ENCODE measurements around the gene CACNA1C.

CACNA1C gene

DNA sequence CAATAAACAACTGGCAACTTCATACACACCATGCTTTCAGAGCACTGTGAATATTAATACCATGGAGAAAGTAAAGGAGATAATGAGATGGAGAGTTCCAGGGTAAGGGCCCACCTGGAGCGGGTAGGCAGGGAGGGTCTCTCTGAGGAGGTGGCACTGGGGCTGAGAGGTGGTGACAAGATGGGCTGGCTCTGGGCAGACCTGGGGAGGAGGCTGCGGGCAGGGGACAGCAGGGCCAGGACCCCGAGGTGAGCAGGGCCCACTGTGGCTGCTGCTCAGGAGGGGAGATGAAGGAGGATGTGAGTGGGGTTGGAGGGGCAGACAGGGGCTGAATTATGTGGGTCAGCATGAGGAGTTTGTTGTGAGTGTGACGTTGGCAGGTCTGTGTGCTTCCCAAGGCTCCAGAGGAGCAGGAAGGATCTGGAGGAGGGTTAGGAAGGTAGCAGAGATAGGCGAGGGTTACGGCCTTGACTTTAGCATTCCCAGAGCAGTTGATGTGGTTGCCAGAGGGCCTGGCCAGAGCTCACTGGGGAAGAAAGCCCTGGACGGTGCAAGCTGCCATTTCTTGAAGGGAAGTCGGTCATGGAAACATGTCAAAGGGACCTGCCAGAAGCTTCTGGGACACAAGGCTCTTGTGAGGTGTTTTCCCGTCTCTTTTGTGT, 88.2 kb downstream of the CACNA1C start:
- DNase-seq (no peak), ATAC-seq (no peak)

DNA sequence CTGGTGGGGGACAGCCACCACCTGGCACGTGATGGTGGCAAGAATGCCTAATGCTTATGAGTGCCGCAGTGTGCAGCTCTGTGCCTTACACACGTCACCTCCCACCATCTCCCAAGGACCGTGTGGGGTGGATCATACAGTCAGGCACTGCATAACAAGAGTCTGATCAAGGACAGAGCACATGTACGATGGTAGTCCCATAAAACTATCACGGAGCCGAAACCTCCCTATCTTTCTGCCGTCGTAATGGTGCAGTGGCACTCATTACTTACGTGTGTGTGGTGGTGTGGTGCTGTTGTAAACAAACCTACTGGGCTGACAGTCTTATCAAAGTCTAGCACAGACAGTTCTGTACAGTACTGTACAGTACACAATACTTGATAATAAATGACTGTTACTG, 89.3 kb downstream of the CACNA1C start:
- ATAC-seq = no peak

GRCh38 chr12:2144951-2145350, 92.2 kb downstream of the CACNA1C start:
- no peak for ATAC-seq

More for the DNA sequence above, 89.3 kb downstream of the CACNA1C start:
- DNase-seq = no peak

GRCh38 chr12:2145433-2145998, 92.7 kb downstream of the CACNA1C start:
- DNase-seq (no peak), ATAC-seq (no peak)

More at GRCh38 chr12:2144951-2145350, 92.2 kb downstream of the CACNA1C start:
- DNase-seq = no peak

DNA sequence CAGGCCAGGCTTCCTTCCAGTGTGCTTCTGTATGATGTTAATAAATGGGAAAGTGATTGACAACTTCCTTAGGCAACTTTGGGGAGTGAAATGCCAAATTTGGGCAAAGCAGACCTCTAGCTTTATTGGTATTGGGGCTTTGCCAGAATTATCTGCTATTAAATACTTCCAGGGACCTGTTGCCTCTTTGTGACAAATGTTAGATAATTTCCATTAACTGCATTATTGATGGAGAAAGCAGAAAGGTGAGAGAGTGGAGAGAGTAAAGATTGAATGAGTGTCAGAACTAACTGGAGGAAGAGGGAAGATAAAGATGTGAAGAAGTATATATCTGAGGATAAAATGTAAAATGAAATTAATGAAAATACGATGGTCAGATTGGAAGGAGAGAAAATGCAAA, 94.5 kb downstream of the CACNA1C start:
- DNase-seq (no peak), ATAC-seq (no peak)

DNA sequence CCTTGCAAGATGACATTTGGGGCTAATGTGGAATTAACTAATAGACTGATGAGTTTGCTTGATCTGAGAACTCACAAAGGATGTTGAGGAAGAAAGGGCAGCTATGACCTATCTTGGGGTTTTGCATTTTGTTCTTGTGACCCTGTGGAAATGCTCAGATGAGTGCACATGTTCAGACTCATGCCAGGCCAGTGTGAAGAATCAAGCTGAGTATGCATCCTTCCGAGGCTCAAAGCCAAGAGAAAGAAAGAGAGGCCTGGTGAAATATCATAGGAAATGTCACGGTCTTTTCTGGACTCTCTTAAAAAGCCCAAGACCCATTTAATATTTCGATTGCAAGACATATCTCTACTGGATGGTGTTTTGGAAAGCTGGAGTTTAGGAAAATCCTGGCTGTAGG, 96.3 kb downstream of the CACNA1C start:
- DNase-seq (no peak), ATAC-seq (no peak)

- DNase-seq (no peak), ATAC-seq (no peak)
Observed at GRCh38 chr12:2150833-2151232, 98.0 kb downstream of the CACNA1C start.

DNA sequence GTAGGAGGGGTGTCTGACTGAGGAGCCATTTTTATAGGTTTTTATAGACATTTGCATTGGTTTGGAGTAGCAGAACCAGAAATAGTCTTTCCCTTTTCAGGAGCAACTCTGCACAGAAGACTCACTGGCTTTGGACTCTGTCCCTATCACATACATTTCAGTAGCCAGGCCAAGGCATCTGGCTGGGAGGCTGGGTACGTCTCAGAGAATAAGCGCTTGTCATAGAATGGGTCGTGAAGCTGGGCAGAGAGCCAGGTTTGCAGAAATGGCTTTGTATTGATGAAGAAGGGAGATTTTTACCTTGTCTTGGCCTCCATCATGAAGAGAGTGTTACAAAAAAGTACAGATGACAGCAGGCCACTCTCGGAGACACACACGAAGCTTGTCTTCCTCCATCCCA, 98.6 kb downstream of the CACNA1C start:
- no peak for ATAC-seq
- no peak for DNase-seq

GRCh38 chr12:2152134-2152533, 99.3 kb downstream of the CACNA1C start:
- no peak for DNase-seq
- ATAC-seq = no peak

DNA sequence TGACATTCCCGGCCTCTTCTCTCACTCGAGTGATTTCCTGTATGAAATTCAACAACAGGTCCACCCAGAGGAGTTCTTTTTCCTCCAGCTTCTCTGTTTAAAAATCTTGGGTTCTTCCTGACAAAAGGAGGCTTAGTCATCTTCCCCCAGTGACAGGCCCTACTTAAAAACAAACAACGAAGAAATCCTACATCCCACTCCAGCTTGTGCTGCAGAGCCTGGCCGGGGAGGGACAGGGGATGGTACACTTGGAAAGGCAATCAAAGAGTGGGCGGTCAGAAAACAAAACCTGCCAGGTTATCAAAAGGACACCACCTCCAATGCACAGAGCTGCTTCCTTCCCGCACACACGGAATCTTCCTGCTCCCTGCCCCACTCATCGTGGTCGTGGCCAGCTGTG, 101.3 kb downstream of the CACNA1C start:
- DNase-seq = no peak
- ATAC-seq = no peak

- ATAC-seq (no peak), DNase-seq (no peak)
Observed at GRCh38 chr12:2154521-2154920, 101.7 kb downstream of the CACNA1C start.

DNA sequence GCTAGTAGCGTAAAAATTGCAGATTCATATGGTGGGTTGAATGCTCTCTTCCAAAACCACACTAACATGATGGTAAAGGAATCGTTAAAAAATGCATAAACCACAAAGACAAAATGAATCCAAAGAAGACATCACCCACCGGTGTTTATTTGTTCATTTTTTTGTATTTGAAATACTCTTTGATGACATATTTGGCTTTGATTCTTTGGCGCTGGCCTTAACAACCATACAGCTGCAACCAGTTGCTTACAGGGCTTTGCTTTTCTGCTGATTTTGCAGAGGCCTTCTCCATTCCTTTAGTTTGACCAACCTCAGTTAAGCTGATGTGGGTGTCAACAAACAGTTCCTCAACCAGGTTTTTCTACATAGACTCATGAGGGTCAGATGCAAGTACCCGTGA, 103.5 kb downstream of the CACNA1C start:
- ATAC-seq = no peak

DNA sequence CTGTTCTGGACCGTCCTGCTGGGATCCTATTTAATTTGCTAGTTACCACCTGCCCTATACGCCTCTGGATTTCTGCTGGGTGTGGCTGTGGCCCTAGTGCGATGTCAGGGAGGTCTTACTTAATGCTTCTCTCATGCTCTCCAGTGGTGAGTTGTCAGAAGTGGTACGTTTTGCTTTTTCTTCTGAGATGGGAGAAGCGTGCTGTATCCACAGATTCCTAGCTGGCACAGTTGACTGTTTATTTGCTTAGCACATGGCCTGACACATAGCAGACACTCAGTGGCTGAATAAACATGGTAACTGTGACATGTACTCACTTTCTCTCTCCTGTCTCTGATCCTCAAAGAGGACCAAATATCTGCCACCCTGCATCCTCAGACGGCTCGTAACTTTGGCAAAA, 107.3 kb downstream of the CACNA1C start:
- ATAC-seq (no peak), DNase-seq (no peak)

More for the DNA sequence above, 103.5 kb downstream of the CACNA1C start:
- DNase-seq = no peak

- DNase-seq (no peak), ATAC-seq (no peak)
Observed at GRCh38 chr12:2161473-2161872, 108.7 kb downstream of the CACNA1C start.

DNA sequence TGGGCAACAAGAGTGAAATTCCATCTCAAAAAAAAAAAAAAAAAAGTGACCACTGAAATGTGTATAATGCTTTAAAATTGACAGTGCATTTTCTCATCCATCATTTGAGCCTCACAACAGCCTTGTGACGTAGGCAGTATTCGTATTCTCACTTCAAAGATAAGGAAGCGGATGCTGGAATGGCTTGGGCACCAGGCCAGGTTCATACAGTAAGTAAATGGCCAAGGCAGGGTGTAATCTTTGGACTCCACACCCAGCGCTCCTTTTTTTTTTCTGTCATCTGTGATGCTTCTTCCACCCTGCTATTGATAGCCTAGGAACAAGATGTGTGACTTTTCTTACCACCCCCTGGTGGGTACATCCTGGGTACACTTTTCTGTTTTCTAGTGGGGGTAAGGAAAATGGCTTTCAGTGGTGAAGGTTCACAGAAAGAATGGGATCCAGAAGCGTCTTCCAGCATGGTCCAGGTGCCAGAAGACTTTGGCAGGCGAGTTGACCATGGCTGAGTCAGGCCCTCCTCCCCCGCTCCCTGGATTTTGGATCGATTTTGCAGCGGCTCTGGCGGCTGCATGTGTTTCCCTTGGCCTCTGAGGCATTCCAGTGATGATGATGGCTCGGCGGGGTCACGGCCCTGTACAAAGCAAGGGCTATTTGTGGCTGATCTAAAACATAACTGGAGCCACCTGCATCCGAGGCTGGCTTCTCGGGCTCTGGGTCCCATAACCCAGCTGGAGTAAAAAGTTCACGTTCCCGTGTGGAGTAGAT, 110.6 kb downstream of the CACNA1C start:
- ATAC-seq (no peak), DNase-seq (no peak)

GRCh38 chr12:2165021-2165420, 112.2 kb downstream of the CACNA1C start:
- ATAC-seq = no peak
- no peak for DNase-seq

- ATAC-seq (no peak), DNase-seq (no peak)
Observed at GRCh38 chr12:2165927-2166326, 113.1 kb downstream of the CACNA1C start.

GRCh38 chr12:2166696-2167095, 113.9 kb downstream of the CACNA1C start:
- ATAC-seq (no peak), DNase-seq (no peak)

- DNase-seq (no peak), ATAC-seq (no peak)
Observed at GRCh38 chr12:2167231-2167630, 114.4 kb downstream of the CACNA1C start.

DNA sequence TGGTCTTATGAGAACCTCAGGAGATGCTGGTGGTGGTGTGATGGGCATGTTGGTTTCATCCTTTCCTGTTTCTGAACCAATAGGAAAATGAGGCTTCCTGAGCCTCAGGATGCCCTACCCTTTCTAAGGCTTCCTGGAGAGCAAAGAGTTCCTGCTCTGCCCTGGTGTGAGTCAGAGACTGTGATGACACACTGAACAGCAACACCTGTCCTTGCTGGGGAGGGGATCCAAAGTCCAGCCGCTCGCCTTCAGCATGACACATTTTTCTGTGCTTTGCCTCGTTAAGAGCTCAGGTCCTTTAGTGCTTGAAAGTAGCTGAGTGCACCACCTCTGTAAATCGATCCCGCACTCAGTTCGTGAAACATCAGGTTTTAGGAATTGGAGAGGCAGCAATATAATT, 116.0 kb downstream of the CACNA1C start:
- ATAC-seq (no peak), DNase-seq (no peak)

GRCh38 chr12:2169489-2169888, 116.7 kb downstream of the CACNA1C start:
- ATAC-seq = no peak

GRCh38 chr12:2169940-2170339, 117.2 kb downstream of the CACNA1C start:
- ATAC-seq = no peak
- DNase-seq = no peak

More at GRCh38 chr12:2169489-2169888, 116.7 kb downstream of the CACNA1C start:
- no peak for DNase-seq

- DNase-seq (no peak), ATAC-seq (no peak)
Observed at GRCh38 chr12:2170376-2170775, 117.6 kb downstream of the CACNA1C start.

All from stimulated activated naive CD8-positive, alpha-beta T cell treated with anti-CD3 and anti-CD28 coated beads, Interleukin-15, Interleukin-2, amounts not matched to agents 100 U/mL and 50 U/mL, for 24 hours (primary cell).